CD4-positive, alpha-beta memory T cell (primary cell): ENCODE results near the gene SPOPL. TPM values are rescaled to one million over a fixed set of nuclear protein-coding genes. Genes with fewer than 3 reads are reported as not detected.
"Not testable (repeated sequence)": the region's sequence is repeated elsewhere in the genome, so short reads cannot be mapped to it uniquely, and the experiment has no call there.

Experiments used
- CTCF ChIA-PET: fragments of 350-600 bp; sonication (Branson Sonifier 250); formaldehyde crosslinking; loops from one replicate; lab custom pipeline; 2021; ENCODE audit warnings: inconsistent platforms; ENCODE audit not compliant: partially characterized antibody; lab: Charles Lee
- POLR2A ChIA-PET: fragments of 350-600 bp; sonication (Branson Sonifier 250); formaldehyde crosslinking; loops from one replicate; lab custom pipeline; 2021; ENCODE audit not compliant: partially characterized antibody; lab: Charles Lee
- DNase-seq, 5 donors: peaks; one replicate each; pipeline versions ENCODE4 v3.0.0 to v3.0.0-alpha.2; 2020 to 2022; ENCODE audit warnings: mixed read lengths in 1 of 5
- H3K27ac ChIP-seq: one replicate; pipeline ENCODE4 v1.7.0; 2013; ENCODE audit warnings: low read depth, low read length
- H3K27me3 ChIP-seq: 2 replicates; pipeline ENCODE4 v1.7.0; 2013; ENCODE audit warnings: mild to moderate bottlenecking, low read length, moderate library complexity; ENCODE audit not compliant: insufficient read depth
- H3K36me3 ChIP-seq: 2 replicates; pipeline ENCODE4 v1.7.0; 2013; ENCODE audit warnings: mild to moderate bottlenecking, low read length, moderate library complexity; ENCODE audit not compliant: insufficient read depth
- H3K4me1 ChIP-seq: 2 replicates; pipeline ENCODE4 v1.7.0; 2013; ENCODE audit warnings: mild to moderate bottlenecking, low read length, moderate library complexity; ENCODE audit not compliant: insufficient read depth
- H3K4me3 ChIP-seq, 2 donors: one replicate each; pipeline ENCODE4 v1.7.0; 2013; ENCODE audit warnings: low read length in 2 of 2, mild to moderate bottlenecking in 1 of 2
- H3K9me3 ChIP-seq, 2 donors: one replicate each; pipeline ENCODE4 v1.7.0; 2013; ENCODE audit warnings: low read length in 2 of 2, control low read depth in 1 of 2; ENCODE audit not compliant: control insufficient read depth in 1 of 2
- H3K27ac Mint-ChIP-seq, 7 donors: one replicate each; pipeline ENCODE4 v1.8.0; 2020 to 2021; ENCODE audit warnings: mixed read lengths in 7 of 7, mild to moderate bottlenecking in 6 of 7, inconsistent platforms in 3 of 7, moderate library complexity in 3 of 7
- H3K27me3 Mint-ChIP-seq, 2 donors: one replicate each; pipeline ENCODE4 v1.8.0; 2020 to 2021; ENCODE audit warnings: mixed read lengths in 2 of 2
- H3K36me3 Mint-ChIP-seq, 2 donors: one replicate each; pipeline ENCODE4 v1.8.0; 2020 to 2021; ENCODE audit warnings: mixed read lengths in 2 of 2, inconsistent platforms in 1 of 2, mild to moderate bottlenecking in 1 of 2
- H3K4me1 Mint-ChIP-seq, 4 donors: one replicate each; pipeline ENCODE4 v1.8.0; 2020 to 2021; ENCODE audit warnings: mixed read lengths in 4 of 4, mild to moderate bottlenecking in 1 of 4
- H3K4me3 Mint-ChIP-seq, 8 donors: one replicate each; pipeline ENCODE4 v1.8.0; 2020 to 2021; ENCODE audit warnings: mixed read lengths in 8 of 8, mild to moderate bottlenecking in 7 of 8, moderate library complexity in 6 of 8, inconsistent platforms in 3 of 8
- H3K9me3 Mint-ChIP-seq, 8 donors: one replicate each; pipeline ENCODE4 v1.8.0; 2020 to 2021; ENCODE audit warnings: mixed read lengths in 8 of 8, mild to moderate bottlenecking in 5 of 8, inconsistent platforms in 3 of 8, moderate library complexity in 1 of 8
- intact Hi-C: fragments of 100-400 bp; cut with micrococcal nuclease; formaldehyde crosslinking; loops from one replicate; pipeline ENCODE4 v1.15.1; 2023
- polyA plus RNA-seq, 2 donors: library from polyadenylated mRNA; unstranded; fragments of 300-500 nt; fragmentation: Illumina TruSeq; gene quantifications; one replicate each; pipeline ENCODE4 v1.2.3, GENCODE V29; 2021
- total RNA-seq, 2 experiments: library from RNA; stranded (reverse); gene quantifications; one replicate each; pipeline ENCODE4 v1.2.3, GENCODE V29; 2021

SPOPL gene
- total RNA-seq (10 to 100 TPM; 18.6 TPM), polyA plus RNA-seq (1 to 10 TPM in 1 of 2 donors, under 1 TPM in 1; 0.71 to 2.1 TPM)

- peaks cover 31 to 43% (median 37%) of the 10 kb centered on the region in 4 donors for H3K4me1 Mint-ChIP-seq
Measured at GRCh38 chr2:138501425-138502254, at the start of gene SPOPL. Gene SPOPL (plus strand): TSS chr2:138501770. CDS start chr2:138550217, 48,447 bp downstream.

DNA sequence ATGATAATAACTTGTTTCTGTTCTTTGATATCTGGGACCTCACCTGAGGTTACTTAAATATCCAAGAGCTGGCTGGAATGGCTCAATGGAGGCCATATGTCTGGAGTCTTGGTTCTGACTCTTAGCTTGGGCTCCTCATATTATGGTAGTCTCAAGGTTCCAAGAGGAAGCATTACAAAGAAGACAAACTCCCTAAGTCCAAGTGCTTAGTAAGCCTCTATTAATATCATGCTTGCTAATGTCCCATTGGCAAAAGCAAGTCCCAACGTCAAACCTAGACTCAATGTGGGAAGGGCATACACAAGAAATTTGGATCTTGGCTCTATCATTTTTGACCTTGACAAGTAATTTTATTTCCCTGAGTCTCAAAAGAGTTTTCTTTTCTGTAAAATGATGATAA lies 49.2 kb upstream of the SPOPL start:
- H3K4me1 ChIP-seq: no peaks in the 10 kb centered on the region
- H3K4me3 Mint-ChIP-seq: no peak overlapping the region
- no peak overlapping the region for H3K27ac Mint-ChIP-seq
- H3K27me3 Mint-ChIP-seq: peaks cover 2 to 3% of the 10 kb centered on the region in 2 donors
- H3K27ac ChIP-seq: no peak overlapping the region
- H3K9me3 ChIP-seq: no peaks in the 10 kb centered on the region
- no peaks in the 10 kb centered on the region for H3K4me1 Mint-ChIP-seq
- peaks cover 0 to 9% (median 3%) of the 10 kb centered on the region in 8 donors for H3K9me3 Mint-ChIP-seq
- no peak for DNase-seq
- H3K36me3 ChIP-seq: no peaks in the 10 kb centered on the region
- no peaks in the 10 kb centered on the region for H3K36me3 Mint-ChIP-seq
- POLR2A ChIA-PET: no interaction called here
- CTCF ChIA-PET: no interaction called here
- H3K27me3 ChIP-seq: no peaks in the 10 kb centered on the region
- intact Hi-C loops: no loop called here
- no peak overlapping the region for H3K4me3 ChIP-seq

More at GRCh38 chr2:138501425-138502254, at the start of gene SPOPL:
- intact Hi-C loops: loop anchor here (1.0 kb wide), 1 partner anchor 9 kb away; no protein-coding TSS in a partner anchor
- CTCF ChIA-PET: interaction anchor here (1.4 kb wide), 1 partner anchor 19 kb away, joined by 3 read pairs; no protein-coding TSS in a partner anchor
- H3K4me1 ChIP-seq: peaks cover 40% of the 10 kb centered on the region
- POLR2A ChIA-PET: no interaction called here
- H3K9me3 Mint-ChIP-seq: no peaks in the 10 kb centered on the region
- H3K36me3 Mint-ChIP-seq: peaks cover 0 to 5% of the 10 kb centered on the region in 2 donors
- peak within 1 kb of the TSS; percentile 89 to 96 (median 95) for H3K27ac Mint-ChIP-seq
- no peaks in the 10 kb centered on the region for H3K9me3 ChIP-seq
- peak within 1 kb of the TSS; percentile 96 to 100 (median 98) for H3K4me3 Mint-ChIP-seq
- H3K36me3 ChIP-seq: no peaks in the 10 kb centered on the region
- no peaks in the 10 kb centered on the region for H3K27me3 Mint-ChIP-seq
- H3K27me3 ChIP-seq: no peaks in the 10 kb centered on the region
- peak within 1 kb of the TSS; percentile 52 for H3K27ac ChIP-seq
- DNase-seq: peak; percentile 80 to 84 (median 83)
- H3K4me3 ChIP-seq: peak within 1 kb of the TSS; percentile 50 to 64

- Mint-ChIP-seq H3K36me3 (no peaks in the 10 kb centered on the region), H3K27ac (no peak overlapping the region), H3K9me3 (peaks cover 0 to 14% (median 6%) of the 10 kb centered on the region in 8 donors), H3K4me1 (no peaks in the 10 kb centered on the region), H3K4me3 (no peak overlapping the region), H3K27me3 (peaks cover 2 to 3% of the 10 kb centered on the region in 2 donors)
- DNase-seq: no peak
- POLR2A ChIA-PET: no interaction called here
- no peaks in the 10 kb centered on the region for H3K27me3 ChIP-seq
- CTCF ChIA-PET: interaction anchor here (0.9 kb wide), 1 partner anchor 32 kb away, joined by 3 read pairs; no protein-coding TSS in a partner anchor
- H3K36me3 ChIP-seq: no peaks in the 10 kb centered on the region
- no peaks in the 10 kb centered on the region for H3K4me1 ChIP-seq
- intact Hi-C loops: no loop called here
- H3K4me3 ChIP-seq: no peak overlapping the region
- H3K27ac ChIP-seq: no peak overlapping the region
- H3K9me3 ChIP-seq: no peaks in the 10 kb centered on the region
Measured at GRCh38 chr2:138453815-138454214, 47.8 kb upstream of the SPOPL start.

- Mint-ChIP-seq H3K9me3 (peaks cover 3 to 21% (median 9%) of the 10 kb centered on the region in 8 donors), H3K27me3 (peaks cover 2 to 3% of the 10 kb centered on the region in 2 donors), H3K27ac (no peak overlapping the region), H3K4me1 (no peaks in the 10 kb centered on the region), H3K36me3 (peaks cover 0 to 4% of the 10 kb centered on the region in 2 donors), H3K4me3 (no peak overlapping the region)
- no peaks in the 10 kb centered on the region for H3K36me3 ChIP-seq
- no peaks in the 10 kb centered on the region for H3K27me3 ChIP-seq
- intact Hi-C loops: no loop called here
- no peaks in the 10 kb centered on the region for H3K9me3 ChIP-seq
- no peaks in the 10 kb centered on the region for H3K4me1 ChIP-seq
- no peak overlapping the region for H3K27ac ChIP-seq
- H3K4me3 ChIP-seq: no peak overlapping the region
- DNase-seq: no peak
- ChIA-PET POLR2A (no interaction called here), CTCF (interaction anchor here (0.9 kb wide), 1 partner anchor 32 kb away, joined by 3 read pairs; no protein-coding TSS in a partner anchor)
Measured at GRCh38 chr2:138454761-138455160, 46.8 kb upstream of the SPOPL start.

DNA sequence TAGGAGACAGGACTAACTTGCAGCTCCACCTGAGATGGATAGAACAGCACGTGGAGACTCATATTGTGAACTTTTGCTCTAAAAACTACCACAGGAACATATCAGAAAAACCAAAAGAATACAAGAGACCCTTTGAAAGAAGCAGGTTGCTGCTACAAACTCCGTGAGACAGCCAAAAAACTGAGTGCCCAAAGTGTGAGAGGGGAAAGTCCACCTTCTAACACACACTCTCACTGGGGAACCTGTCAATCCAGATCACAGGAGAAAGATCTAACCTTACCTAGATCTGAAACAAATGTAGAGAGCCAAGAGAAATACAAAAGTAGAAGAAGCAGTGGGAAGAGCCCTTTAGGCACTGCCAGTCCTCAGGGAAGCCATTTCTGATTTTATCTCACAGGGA lies 46.3 kb upstream of the SPOPL start:
- peaks cover 3 to 24% (median 12%) of the 10 kb centered on the region in 8 donors for H3K9me3 Mint-ChIP-seq
- H3K4me3 Mint-ChIP-seq: no peak overlapping the region
- H3K27ac ChIP-seq: no peak overlapping the region
- no peaks in the 10 kb centered on the region for H3K4me1 ChIP-seq
- intact Hi-C loops: no loop called here
- no peak for DNase-seq
- H3K36me3 Mint-ChIP-seq: peaks cover under 1 to 4% of the 10 kb centered on the region in 2 donors
- no peaks in the 10 kb centered on the region for H3K4me1 Mint-ChIP-seq
- ChIA-PET POLR2A (no interaction called here), CTCF (no interaction called here)
- no peaks in the 10 kb centered on the region for H3K9me3 ChIP-seq
- H3K4me3 ChIP-seq: no peak overlapping the region
- no peaks in the 10 kb centered on the region for H3K27me3 ChIP-seq
- H3K27ac Mint-ChIP-seq: no peak overlapping the region
- H3K36me3 ChIP-seq: no peaks in the 10 kb centered on the region
- H3K27me3 Mint-ChIP-seq: peaks cover 2 to 3% of the 10 kb centered on the region in 2 donors

- Histone ChIP-seq H3K4me1 (no peaks in the 10 kb centered on the region), H3K36me3 (no peaks in the 10 kb centered on the region), H3K9me3 (no peaks in the 10 kb centered on the region), H3K4me3 (no peak overlapping the region), H3K27ac (no peak overlapping the region), H3K27me3 (no peaks in the 10 kb centered on the region)
- Mint-ChIP-seq H3K27ac (no peak overlapping the region), H3K36me3 (peaks cover 2 to 4% of the 10 kb centered on the region in 2 donors), H3K4me3 (no peak overlapping the region), H3K27me3 (peaks cover 2 to 3% of the 10 kb centered on the region in 2 donors), H3K4me1 (no peaks in the 10 kb centered on the region), H3K9me3 (peaks cover 5 to 28% (median 14%) of the 10 kb centered on the region in 8 donors)
- ChIA-PET POLR2A (no interaction called here), CTCF (no interaction called here)
- intact Hi-C loops: no loop called here
- no peak for DNase-seq
Measured at GRCh38 chr2:138455691-138456090, 45.9 kb upstream of the SPOPL start.

DNA sequence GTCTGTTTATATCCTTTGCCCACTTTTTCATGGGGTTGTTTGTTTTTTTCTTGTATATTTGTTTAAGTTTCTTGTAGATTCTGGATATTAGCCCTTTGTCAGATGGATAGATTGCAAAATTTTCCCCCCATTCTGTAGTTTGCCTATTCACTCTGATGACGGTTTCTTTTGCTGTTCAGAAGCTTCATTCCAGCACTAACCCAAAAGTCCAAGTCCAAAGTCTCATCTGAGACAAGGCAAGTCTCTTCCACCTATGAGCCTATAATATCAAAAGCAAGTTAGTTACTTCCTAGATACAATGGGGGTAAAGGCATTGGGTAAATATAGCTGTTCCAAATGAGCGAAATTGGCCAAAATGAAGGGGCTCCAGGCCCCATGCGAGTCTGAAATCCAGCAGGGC lies 38.9 kb upstream of the SPOPL start:
- H3K4me1 Mint-ChIP-seq, POLR2A ChIA-PET, H3K27me3 Mint-ChIP-seq, H3K9me3 ChIP-seq, H3K36me3 Mint-ChIP-seq, H3K27me3 ChIP-seq, H3K36me3 ChIP-seq, H3K4me3 ChIP-seq, intact Hi-C loops, H3K4me3 Mint-ChIP-seq, H3K27ac ChIP-seq, H3K27ac Mint-ChIP-seq, CTCF ChIA-PET, DNase-seq, H3K4me1 ChIP-seq: not testable (repeated sequence)
- peaks cover 5 to 58% (median 27%) of the 10 kb centered on the region in 8 donors for H3K9me3 Mint-ChIP-seq
